ENCODE data around the gene BAD. TPM values are rescaled to one million over a fixed set of nuclear protein-coding genes. Genes with fewer than 3 reads are reported as not detected.

Gene BAD
- total RNA-seq, 1 experiment from 2014 or later = 154 TPM

GRCh38 chr11:64296830-64297698 lies 12.6 kb upstream of the BAD start:
- H3K27me3 ChIP-seq (replicated peaks) = peaks cover 71% of the 10 kb centered on the region
- no peak overlapping the region for H3K27ac ChIP-seq
- no peak overlapping the region for H3K4me3 ChIP-seq

GRCh38 chr11:64296236-64296635 lies 11.8 kb upstream of the BAD start:
- H3K4me3 ChIP-seq = no peak overlapping the region
- no peak overlapping the region for H3K27ac ChIP-seq
- H3K27me3 ChIP-seq (replicated peaks) = peaks cover 79% of the 10 kb centered on the region
- H3K36me3 ChIP-seq = no peaks in the 10 kb centered on the region; the same call in 1 of the 2 replicates
- H3K9me3 ChIP-seq (replicated peaks) = 0 out of 2 replicates have a peak, but pooled peaks cover 3% of the 10 kb centered on the region
- peaks cover 11% of the 10 kb centered on the region for H3K4me1 ChIP-seq (replicated peaks)
- DNase-seq (ENCODE audit: low read depth in 1 of 2, low spot score in 2 of 2) = no peak

More at GRCh38 chr11:64296830-64297698, 12.6 kb upstream of the BAD start:
- no peaks in the 10 kb centered on the region; the same call in 1 of the 2 replicates for H3K36me3 ChIP-seq
- peaks cover 10% of the 10 kb centered on the region for H3K4me1 ChIP-seq (replicated peaks)
- DNase-seq (ENCODE audit: low read depth in 1 of 2, low spot score in 2 of 2) = no peak
- no peaks in the 10 kb centered on the region for H3K9me3 ChIP-seq (replicated peaks)

GRCh38 chr11:64295760-64296159 lies 11.3 kb upstream of the BAD start:
- H3K27me3 ChIP-seq (replicated peaks) = peaks cover 82% of the 10 kb centered on the region
- peaks cover 10% of the 10 kb centered on the region for H3K4me1 ChIP-seq (replicated peaks)
- 0 out of 2 replicates have a peak, but pooled peaks cover 3% of the 10 kb centered on the region for H3K9me3 ChIP-seq (replicated peaks)
- no peak for DNase-seq (ENCODE audit: low read depth in 1 of 2, low spot score in 2 of 2)
- no peak overlapping the region for H3K4me3 ChIP-seq
- no peaks in the 10 kb centered on the region; the same call in 1 of the 2 replicates for H3K36me3 ChIP-seq
- H3K27ac ChIP-seq = no peak overlapping the region

GRCh38 chr11:64294774-64295173 lies 10.3 kb upstream of the BAD start:
- Histone ChIP-seq H3K36me3 (no peaks in the 10 kb centered on the region; the same call in 1 of the 2 replicates), H3K4me1 (replicated peaks) (peaks cover 10% of the 10 kb centered on the region), H3K27me3 (replicated peaks) (peaks cover 80% of the 10 kb centered on the region), H3K4me3 (no peak overlapping the region), H3K9me3 (replicated peaks) (0 out of 2 replicates have a peak, but pooled peaks cover 3% of the 10 kb centered on the region), H3K27ac (no peak overlapping the region)
- no peak for DNase-seq (ENCODE audit: low read depth in 1 of 2, low spot score in 2 of 2)

- H3K9me3 ChIP-seq (replicated peaks) = 0 out of 2 replicates have a peak, but pooled peaks cover 3% of the 10 kb centered on the region
- H3K27me3 ChIP-seq (replicated peaks) = peaks cover 61% of the 10 kb centered on the region
- H3K36me3 ChIP-seq = no peaks in the 10 kb centered on the region; the same call in 1 of the 2 replicates
- peaks cover 10% of the 10 kb centered on the region for H3K4me1 ChIP-seq (replicated peaks)
- H3K27ac ChIP-seq = no peak overlapping the region
- no peak overlapping the region for H3K4me3 ChIP-seq
- no peak for DNase-seq (ENCODE audit: low read depth in 1 of 2, low spot score in 2 of 2)
Measured at GRCh38 chr11:64292460-64293254, 8.2 kb upstream of the BAD start.

- H3K27me3 ChIP-seq (replicated peaks) = peaks cover 56% of the 10 kb centered on the region
Measured at GRCh38 chr11:64291752-64292459, 7.4 kb upstream of the BAD start.

GRCh38 chr11:64291262-64291751 lies 6.8 kb upstream of the BAD start, which contains the start of gene KCNK4:
Gene KCNK4 (plus strand): TSS chr11:64291302. CDS start chr11:64293019, 1,717 bp downstream.
- Histone ChIP-seq H3K4me3 (no peak within 1 kb of the TSS), H3K27ac (no peak within 1 kb of the TSS), H3K27me3 (replicated peaks) (peaks cover 51% of the 10 kb centered on the region), H3K4me1 (replicated peaks) (peaks cover 12% of the 10 kb centered on the region), H3K36me3 (no peaks in the 10 kb centered on the region; the same call in 1 of the 2 replicates), H3K9me3 (replicated peaks) (0 out of 2 replicates have a peak, but pooled peaks cover 3% of the 10 kb centered on the region)
- DNase-seq (ENCODE audit: low read depth in 1 of 2, low spot score in 2 of 2) = no peak

More at GRCh38 chr11:64291752-64292459, 7.4 kb upstream of the BAD start:
- H3K4me1 ChIP-seq (replicated peaks) = peaks cover 10% of the 10 kb centered on the region
- 0 out of 2 replicates have a peak, but pooled peaks cover 3% of the 10 kb centered on the region for H3K9me3 ChIP-seq (replicated peaks)
- H3K4me3 ChIP-seq = no peak overlapping the region
- no peak for DNase-seq (ENCODE audit: low read depth in 1 of 2, low spot score in 2 of 2)
- no peaks in the 10 kb centered on the region; the same call in 1 of the 2 replicates for H3K36me3 ChIP-seq
- H3K27ac ChIP-seq = no peak overlapping the region

GRCh38 chr11:64290352-64291261 lies 6.1 kb upstream of the BAD start:
- Histone ChIP-seq H3K36me3 (peaks cover under 1% of the 10 kb centered on the region), H3K4me1 (replicated peaks) (peaks cover 18% of the 10 kb centered on the region), H3K9me3 (replicated peaks) (0 out of 2 replicates have a peak, but pooled peaks cover 3% of the 10 kb centered on the region), H3K27me3 (replicated peaks) (peaks cover 50% of the 10 kb centered on the region), H3K4me3 (no peak overlapping the region), H3K27ac (no peak overlapping the region)
- DNase-seq (ENCODE audit: low read depth in 1 of 2, low spot score in 2 of 2) = no peak

GRCh38 chr11:64289002-64289564 lies 4.6 kb upstream of the BAD start:
- Histone ChIP-seq H3K9me3 (replicated peaks) (0 out of 2 replicates have a peak, but pooled peaks cover 3% of the 10 kb centered on the region), H3K4me3 (no peak overlapping the region), H3K36me3 (peaks cover 5% of the 10 kb centered on the region), H3K4me1 (replicated peaks) (peaks cover 19% of the 10 kb centered on the region), H3K27ac (no peak overlapping the region), H3K27me3 (replicated peaks) (peaks cover 41% of the 10 kb centered on the region)
- DNase-seq (ENCODE audit: low read depth in 1 of 2, low spot score in 2 of 2) = no peak

- Histone ChIP-seq H3K4me1 (replicated peaks) (peaks cover 26% of the 10 kb centered on the region), H3K9me3 (replicated peaks) (0 out of 2 replicates have a peak, but pooled peaks cover 3% of the 10 kb centered on the region), H3K27me3 (replicated peaks) (peaks cover 34% of the 10 kb centered on the region), H3K36me3 (peaks cover 7% of the 10 kb centered on the region), H3K4me3 (no peak overlapping the region), H3K27ac (no peak overlapping the region)
- DNase-seq (ENCODE audit: low read depth in 1 of 2, low spot score in 2 of 2) = no peak
Measured at GRCh38 chr11:64288353-64288750, 3.9 kb upstream of the BAD start.

GRCh38 chr11:64287676-64288352 lies 3.3 kb upstream of the BAD start:
- H3K27ac ChIP-seq = no peak overlapping the region
- H3K27me3 ChIP-seq (replicated peaks) = peaks cover 28% of the 10 kb centered on the region
- no peak for DNase-seq (ENCODE audit: low read depth in 1 of 2, low spot score in 2 of 2)
- no peak overlapping the region for H3K4me3 ChIP-seq
- H3K4me1 ChIP-seq (replicated peaks) = peaks cover 27% of the 10 kb centered on the region
- 0 out of 2 replicates have a peak, but pooled peaks cover 3% of the 10 kb centered on the region for H3K9me3 ChIP-seq (replicated peaks)
- peaks cover 12% of the 10 kb centered on the region for H3K36me3 ChIP-seq
